ENCODE results near the gene ZNF740. TPM values are rescaled to one million over a fixed set of nuclear protein-coding genes. Genes with fewer than 3 reads are reported as not detected.

Gene ZNF740
- total RNA-seq, 2 experiments from 2014 or later, result 31.6 to 58.2 TPM

GRCh38 chr12:53235164-53235563, 54.6 kb downstream of the ZNF740 start:
- no peak overlapping the region for H3K4me3 ChIP-seq (ENCODE audit: low read depth, low read length, poor library complexity, severe bottlenecking)
- no peaks in the 10 kb centered on the region for H3K9me2 ChIP-seq (ENCODE audit: insufficient read depth, low read length)
- no peak overlapping the region for H3K4me2 ChIP-seq (ENCODE audit: low read length)
- no peaks in the 10 kb centered on the region for H3K9me3 ChIP-seq (ENCODE audit: low read length)
- no peak overlapping the region for H2AFZ ChIP-seq (ENCODE audit: low read length)
- peaks cover 12% of the 10 kb centered on the region for H3K4me1 ChIP-seq (ENCODE audit: insufficient read depth, low read length, poor library complexity, severe bottlenecking)
- H3K79me2 ChIP-seq (ENCODE audit: insufficient read depth, low read depth, low read length), result no peaks in the 10 kb centered on the region
- POLR2A ChIA-PET, result no interaction called here
- CTCF ChIA-PET (ENCODE audit: unreplicated experiment), result interaction anchor here (2.3 kb wide), 1 partner anchor 33 kb away, joined by 8 read pairs; the partner anchor contains the start of gene ESPL1
- no peaks in the 10 kb centered on the region for H3K36me3 ChIP-seq (ENCODE audit: insufficient read depth, low read length)
- no TSS peak for BruUV-seq (replicated peaks)
- TF ChIP-seq, protein P1, sequence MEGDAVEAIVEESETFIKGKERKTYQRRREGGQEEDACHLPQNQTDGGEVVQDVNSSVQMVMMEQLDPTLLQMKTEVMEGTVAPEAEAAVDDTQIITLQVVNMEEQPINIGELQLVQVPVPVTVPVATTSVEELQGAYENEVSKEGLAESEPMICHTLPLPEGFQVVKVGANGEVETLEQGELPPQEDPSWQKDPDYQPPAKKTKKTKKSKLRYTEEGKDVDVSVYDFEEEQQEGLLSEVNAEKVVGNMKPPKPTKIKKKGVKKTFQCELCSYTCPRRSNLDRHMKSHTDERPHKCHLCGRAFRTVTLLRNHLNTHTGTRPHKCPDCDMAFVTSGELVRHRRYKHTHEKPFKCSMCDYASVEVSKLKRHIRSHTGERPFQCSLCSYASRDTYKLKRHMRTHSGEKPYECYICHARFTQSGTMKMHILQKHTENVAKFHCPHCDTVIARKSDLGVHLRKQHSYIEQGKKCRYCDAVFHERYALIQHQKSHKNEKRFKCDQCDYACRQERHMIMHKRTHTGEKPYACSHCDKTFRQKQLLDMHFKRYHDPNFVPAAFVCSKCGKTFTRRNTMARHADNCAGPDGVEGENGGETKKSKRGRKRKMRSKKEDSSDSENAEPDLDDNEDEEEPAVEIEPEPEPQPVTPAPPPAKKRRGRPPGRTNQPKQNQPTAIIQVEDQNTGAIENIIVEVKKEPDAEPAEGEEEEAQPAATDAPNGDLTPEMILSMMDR (conservative IDR thresholded peaks at IDR 0.05; ENCODE audit: low read length), result no peak
- TF ChIP-seq EZH2phosphoT487 (IDR thresholded peaks at IDR 0.05; ENCODE audit: borderline replicate concordance, low read depth, low read length), result no peak
- intact Hi-C loops (cut with micrococcal nuclease; ENCODE audit: unreplicated experiment), result no loop called here
- H4K20me1 ChIP-seq (ENCODE audit: insufficient read depth, low read length), result no peaks in the 10 kb centered on the region
- no peak overlapping the region for H3K27ac ChIP-seq (ENCODE audit: low read depth, low read length, poor library complexity, severe bottlenecking)
- DNase-seq (ENCODE audit: low spot score), result no peak

DNA sequence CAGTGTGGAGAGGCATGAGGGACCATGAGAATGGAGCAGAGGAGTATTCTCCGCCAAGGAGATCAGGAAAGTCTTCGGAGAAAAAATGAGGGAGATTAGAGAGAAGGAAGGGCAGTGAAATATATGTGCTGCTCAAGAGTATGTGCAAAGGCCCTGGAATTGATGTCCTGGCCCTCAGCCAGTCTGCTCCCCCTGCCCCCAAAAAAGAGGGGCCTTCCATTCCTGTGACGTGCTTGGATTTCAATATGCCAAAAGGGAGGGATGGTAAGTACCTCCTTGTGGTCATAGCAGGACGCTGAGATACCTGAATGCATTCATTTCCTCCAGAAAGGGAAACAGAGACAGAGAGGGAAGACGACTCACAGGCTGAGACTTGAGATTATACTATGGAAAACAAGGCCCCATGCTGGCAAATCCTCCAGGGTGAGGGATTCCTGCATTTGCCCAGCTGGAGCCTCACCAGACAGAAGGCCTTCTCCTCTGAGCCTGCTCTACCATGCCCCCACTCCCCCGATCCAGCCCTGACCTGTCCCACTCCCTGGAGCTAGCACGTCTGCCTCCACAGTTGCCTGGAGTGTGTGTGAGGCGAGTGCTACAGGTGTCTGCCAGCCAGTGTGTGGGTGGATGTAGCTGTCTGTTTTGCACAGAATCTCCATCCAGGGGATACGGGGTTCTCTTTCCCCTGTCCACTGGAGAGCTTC, 55.4 kb downstream of the ZNF740 start:
- H3K27ac ChIP-seq (ENCODE audit: low read depth, low read length, poor library complexity, severe bottlenecking), result no peak overlapping the region
- ChIA-PET POLR2A (no interaction called here), CTCF (ENCODE audit: unreplicated experiment) (interaction anchor here (2.3 kb wide), 1 partner anchor 32 kb away, joined by 8 read pairs; the partner anchor contains the start of gene ESPL1)
- H3K79me2 ChIP-seq (ENCODE audit: insufficient read depth, low read depth, low read length), result no peaks in the 10 kb centered on the region
- no peaks in the 10 kb centered on the region for H3K9me3 ChIP-seq (ENCODE audit: low read length)
- no peak overlapping the region for H3K4me3 ChIP-seq (ENCODE audit: low read depth, low read length, poor library complexity, severe bottlenecking)
- H3K4me2 ChIP-seq (ENCODE audit: low read length), result no peak overlapping the region
- H3K36me3 ChIP-seq (ENCODE audit: insufficient read depth, low read length), result no peaks in the 10 kb centered on the region
- TF ChIP-seq, protein P1 (conservative IDR thresholded peaks at IDR 0.05; ENCODE audit: low read length), result no peak
- TF ChIP-seq EZH2phosphoT487 (IDR thresholded peaks at IDR 0.05; ENCODE audit: borderline replicate concordance, low read depth, low read length), result no peak
- intact Hi-C loops (cut with micrococcal nuclease; ENCODE audit: unreplicated experiment), result no loop called here
- peaks cover 12% of the 10 kb centered on the region for H3K4me1 ChIP-seq (ENCODE audit: insufficient read depth, low read length, poor library complexity, severe bottlenecking)
- H2AFZ ChIP-seq (ENCODE audit: low read length), result no peak overlapping the region
- no peak for DNase-seq (ENCODE audit: low spot score)
- H3K9me2 ChIP-seq (ENCODE audit: insufficient read depth, low read length), result no peaks in the 10 kb centered on the region
- H4K20me1 ChIP-seq (ENCODE audit: insufficient read depth, low read length), result no peaks in the 10 kb centered on the region
- BruUV-seq (replicated peaks), result no TSS peak

Data from OCI-LY7 (cell line).